Measurements from ENCODE around the gene PDSS2. TPM values are rescaled to one million over a fixed set of nuclear protein-coding genes. Genes with fewer than 3 reads are reported as not detected.

The PDSS2 gene
- total RNA-seq, 1 experiment from 2014 or later = 12.1 TPM

DNA sequence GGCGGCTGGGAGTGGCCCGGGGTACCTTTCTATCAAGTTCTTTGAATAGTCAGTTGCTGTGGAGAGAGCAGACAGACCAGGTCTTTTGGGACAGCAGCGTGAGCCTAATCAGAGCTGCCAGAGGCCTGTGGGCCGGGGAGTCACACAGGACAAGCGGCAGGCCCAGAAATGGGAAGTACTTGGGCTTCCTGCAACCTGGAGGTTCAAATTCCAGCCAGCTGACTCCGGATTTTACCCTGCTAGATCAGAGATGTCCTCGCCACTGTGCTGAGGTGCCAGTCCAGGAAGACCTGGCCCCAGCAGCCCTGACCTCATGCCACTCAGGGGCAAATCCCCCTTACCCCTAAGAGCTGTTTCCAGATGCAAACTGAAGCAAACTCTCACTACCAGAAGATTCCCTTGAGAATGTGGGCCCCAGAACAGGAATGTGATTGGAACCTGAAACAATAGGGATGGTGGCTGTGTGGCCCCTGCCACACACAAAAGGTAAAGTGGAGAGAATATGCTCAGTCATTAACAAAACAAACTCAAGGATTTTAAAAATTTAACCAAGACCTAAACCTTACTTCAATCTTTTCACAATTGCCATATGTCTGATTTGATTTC, 353.8 kb downstream of the PDSS2 start:
- peaks cover 1% of the 10 kb centered on the region; the same call in 1 of the 2 replicates for H3K79me2 ChIP-seq (ENCODE audit: insufficient read depth, low read length)
- no peak overlapping the region for H3K4me2 ChIP-seq (ENCODE audit: insufficient read depth, insufficient read length, low read length)
- no peaks in the 10 kb centered on the region for H4K20me1 ChIP-seq (ENCODE audit: control insufficient read depth, insufficient read depth, insufficient read length)

More for the DNA sequence above, 353.8 kb downstream of the PDSS2 start:
- Mint-ChIP-seq H3K27ac (peak overlapping the region; percentile 92 to 96 (median 93)), H3K27me3 (ENCODE audit: low read depth) (no peaks in the 10 kb centered on the region), H3K36me3 (ENCODE audit: insufficient read depth in 1 of 3, low read depth in 3 of 3) (peaks cover 0 to 22% (median 8%) of the 10 kb centered on the region in 3 experiments; a peak in 4 of 7 replicates), H3K4me1 (peaks cover 55% of the 10 kb centered on the region in 2 experiments), H3K9me3 (no peaks in the 10 kb centered on the region), H3K4me3 (peak overlapping the region in 1 of 2 experiments; percentile 45; a peak in 2 of 5 replicates)
- H3K9ac ChIP-seq (ENCODE audit: extremely low read depth, insufficient read length, low read length) = no peak overlapping the region
- no peak overlapping the region for H2BK15ac ChIP-seq (ENCODE audit: low read depth, low read length)
- H2BK5ac ChIP-seq (ENCODE audit: insufficient read length, low read length) = no peak overlapping the region
- no peak overlapping the region for H2BK120ac ChIP-seq (ENCODE audit: low read depth, low read length, poor library complexity, severe bottlenecking)
- H3K9me3 ChIP-seq (ENCODE audit: control insufficient read depth, low read depth, low read length) = no peaks in the 10 kb centered on the region
- H3K27ac ChIP-seq (ENCODE audit: insufficient read length, low read depth, low read length) = peak overlapping the region; percentile 58
- no peak overlapping the region for H2AFZ ChIP-seq (ENCODE audit: low read length)
- peaks cover 2% of the 10 kb centered on the region for H3K79me1 ChIP-seq (ENCODE audit: insufficient read depth, low read depth, low read length, poor library complexity, severe bottlenecking)
- WGBS (ENCODE audit: extremely low coverage, insufficient read length, low lambda C conversion rate) = no CpG with 5 or more reads among the region's 7 CpGs
- no peak overlapping the region for H3T11ph ChIP-seq (ENCODE audit: low read length)
- H4K91ac ChIP-seq (ENCODE audit: insufficient read length, low read depth, low read length) = no peak overlapping the region
- no peak overlapping the region for H2BK20ac ChIP-seq (ENCODE audit: low read depth, low read length, poor library complexity, severe bottlenecking)
- TF ChIP-seq CTCF (conservative IDR thresholded peaks at IDR 0.05) = no peak
- no peak overlapping the region for H3K4ac ChIP-seq (ENCODE audit: low read depth, low read length)
- no peak for DNase-seq
- no peak overlapping the region for H4K5ac ChIP-seq (ENCODE audit: insufficient read length, low read depth, low read length)
- no peaks in the 10 kb centered on the region for H3K27me3 ChIP-seq (ENCODE audit: insufficient read depth, low read length)
- no peak overlapping the region for H2AK5ac ChIP-seq (ENCODE audit: insufficient read length, low read length)
- H3K4me1 ChIP-seq (ENCODE audit: insufficient read depth, low read length) = peaks cover 20% of the 10 kb centered on the region
- no peak overlapping the region for H3K18ac ChIP-seq (ENCODE audit: insufficient read length, low read depth, low read length)
- no peaks in the 10 kb centered on the region for H3K23me2 ChIP-seq (ENCODE audit: insufficient read length, low read depth, low read length, poor library complexity, severe bottlenecking)
- H3K23ac ChIP-seq (ENCODE audit: insufficient read length, low read depth, low read length) = no peak overlapping the region
- H3K56ac ChIP-seq (ENCODE audit: insufficient read length, low read depth, low read length) = no peak overlapping the region
- no peak overlapping the region; the same call in 1 of the 2 replicates for H3K14ac ChIP-seq (ENCODE audit: insufficient read depth, low read length)
- H4K8ac ChIP-seq (replicated peaks; ENCODE audit: insufficient read length, low read depth, low read length) = no peak overlapping the region
- peak overlapping the region; percentile 63 for H2BK12ac ChIP-seq (ENCODE audit: insufficient read length, low read depth, low read length)
